Measurements from ENCODE around the gene CTDSP1. TPM values are rescaled to one million over a fixed set of nuclear protein-coding genes. Genes with fewer than 3 reads are reported as not detected.
A peak's percentile ranks its signal among the peaks of the same experiment; 100 is the strongest.

CTDSP1 gene
- total RNA-seq, 4 donors from 2014 or later = 122 to 164 (median 140) TPM

DNA sequence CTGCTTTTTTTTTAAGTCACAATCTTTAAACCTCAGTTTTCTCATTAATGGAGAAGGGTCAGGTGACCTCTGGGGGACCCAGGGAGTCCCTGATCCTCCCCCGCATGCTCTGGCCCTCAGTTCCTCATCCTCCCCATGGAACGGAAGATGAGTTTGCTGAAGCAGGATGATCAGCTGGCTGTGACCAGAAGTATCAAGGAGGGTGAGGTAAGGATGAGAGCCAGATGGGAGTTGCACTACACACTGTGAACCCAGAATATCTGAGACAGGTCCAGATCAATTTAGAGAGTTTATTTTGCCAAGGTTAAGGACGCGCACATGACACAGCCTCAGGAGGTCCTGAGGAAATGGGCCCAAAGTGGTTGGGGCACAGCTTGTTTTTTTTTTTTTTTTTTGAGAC is 39.2 kb upstream of the CTDSP1 start:
- TF ChIP-seq, protein P1, sequence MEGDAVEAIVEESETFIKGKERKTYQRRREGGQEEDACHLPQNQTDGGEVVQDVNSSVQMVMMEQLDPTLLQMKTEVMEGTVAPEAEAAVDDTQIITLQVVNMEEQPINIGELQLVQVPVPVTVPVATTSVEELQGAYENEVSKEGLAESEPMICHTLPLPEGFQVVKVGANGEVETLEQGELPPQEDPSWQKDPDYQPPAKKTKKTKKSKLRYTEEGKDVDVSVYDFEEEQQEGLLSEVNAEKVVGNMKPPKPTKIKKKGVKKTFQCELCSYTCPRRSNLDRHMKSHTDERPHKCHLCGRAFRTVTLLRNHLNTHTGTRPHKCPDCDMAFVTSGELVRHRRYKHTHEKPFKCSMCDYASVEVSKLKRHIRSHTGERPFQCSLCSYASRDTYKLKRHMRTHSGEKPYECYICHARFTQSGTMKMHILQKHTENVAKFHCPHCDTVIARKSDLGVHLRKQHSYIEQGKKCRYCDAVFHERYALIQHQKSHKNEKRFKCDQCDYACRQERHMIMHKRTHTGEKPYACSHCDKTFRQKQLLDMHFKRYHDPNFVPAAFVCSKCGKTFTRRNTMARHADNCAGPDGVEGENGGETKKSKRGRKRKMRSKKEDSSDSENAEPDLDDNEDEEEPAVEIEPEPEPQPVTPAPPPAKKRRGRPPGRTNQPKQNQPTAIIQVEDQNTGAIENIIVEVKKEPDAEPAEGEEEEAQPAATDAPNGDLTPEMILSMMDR (IDR thresholded peaks at IDR 0.05) = no peak
- TF ChIP-seq EP300 (IDR thresholded peaks at IDR 0.05) = peak in 1 of 2 donors; percentile 63
- TF ChIP-seq POLR2A (IDR thresholded peaks at IDR 0.05) = no peak
- WGBS, 2 donors = 90% methylated on average over 4 of the region's 4 CpGs
- Histone ChIP-seq H3K4me3 (no peak overlapping the region), H3K27ac (no peak overlapping the region), H3K27me3 (no peaks in the 10 kb centered on the region), H3K4me1 (peaks cover 0 to 14% (median 0%) of the 10 kb centered on the region in 4 donors), H3K9me3 (no peaks in the 10 kb centered on the region), H3K36me3 (no peaks in the 10 kb centered on the region)
- no peak for DNase-seq (ENCODE audit: low spot score in 2 of 2)

DNA sequence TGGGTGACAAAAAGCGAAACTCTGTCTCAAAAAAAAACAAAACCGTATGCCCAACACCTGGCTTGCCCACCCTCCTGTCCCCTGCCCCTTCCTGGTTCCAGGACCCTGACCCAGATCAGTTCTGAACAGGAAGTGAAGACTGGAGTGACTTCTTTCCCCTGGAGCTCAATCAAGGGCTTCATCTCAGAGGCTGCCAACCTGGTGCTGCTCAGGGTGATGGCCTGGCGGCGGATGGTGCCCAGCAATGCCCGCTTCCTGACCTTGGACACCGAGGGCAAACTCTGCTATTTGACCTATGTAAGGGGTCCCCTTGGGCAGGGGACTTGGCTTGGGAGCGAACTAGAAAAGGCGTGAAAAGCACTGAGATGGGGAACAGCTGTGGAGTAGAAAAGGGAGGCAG is 37.1 kb upstream of the CTDSP1 start:
- H3K36me3 ChIP-seq = no peaks in the 10 kb centered on the region
- WGBS, 2 donors = 88 to 89% methylated on average over 8 of the region's 8 CpGs
- H3K4me3 ChIP-seq = no peak overlapping the region
- no peak for DNase-seq (ENCODE audit: low spot score in 2 of 2)
- TF ChIP-seq POLR2A (IDR thresholded peaks at IDR 0.05) (no peak), EP300 (IDR thresholded peaks at IDR 0.05) (no peak)
- TF ChIP-seq, protein P1 (IDR thresholded peaks at IDR 0.05) = no peak
- H3K27ac ChIP-seq = no peak overlapping the region
- H3K9me3 ChIP-seq = peaks cover 0 to 7% (median 0%) of the 10 kb centered on the region in 4 donors
- H3K27me3 ChIP-seq = no peaks in the 10 kb centered on the region
- peaks cover 0 to 4% (median 0%) of the 10 kb centered on the region in 4 donors for H3K4me1 ChIP-seq

DNA sequence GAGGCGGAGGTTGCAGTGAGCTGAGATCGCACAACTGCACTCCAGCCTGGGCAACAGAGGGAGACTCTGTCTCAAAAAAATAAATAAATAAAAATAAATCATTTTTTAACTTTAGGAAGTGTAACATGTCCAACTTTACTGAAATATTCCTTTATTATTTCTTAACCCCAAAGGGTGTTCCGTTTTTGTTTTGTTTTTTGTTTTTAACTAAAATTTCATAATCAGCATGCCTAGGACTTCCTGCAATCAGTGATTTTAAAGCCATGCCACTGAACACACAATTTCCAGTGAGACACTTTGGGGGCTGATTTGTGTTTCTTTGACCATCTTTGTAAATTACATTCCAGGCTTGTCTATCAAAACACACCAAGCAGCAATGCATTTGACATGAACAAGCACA is 35.9 kb upstream of the CTDSP1 start:
- TF ChIP-seq, protein P1 (IDR thresholded peaks at IDR 0.05) = no peak
- TF ChIP-seq POLR2A (IDR thresholded peaks at IDR 0.05) (no peak), EP300 (IDR thresholded peaks at IDR 0.05) (no peak)
- H3K4me1 ChIP-seq = peaks cover 0 to 13% (median 5%) of the 10 kb centered on the region in 4 donors
- no peaks in the 10 kb centered on the region for H3K27me3 ChIP-seq
- DNase-seq (ENCODE audit: low spot score in 2 of 2) = no peak
- H3K27ac ChIP-seq = no peak overlapping the region
- no peaks in the 10 kb centered on the region for H3K36me3 ChIP-seq
- H3K4me3 ChIP-seq = no peak overlapping the region
- peaks cover 0 to 7% (median 0%) of the 10 kb centered on the region in 4 donors for H3K9me3 ChIP-seq
- WGBS, 2 donors = 72 to 75% methylated on average over 3 of the region's 3 CpGs

DNA sequence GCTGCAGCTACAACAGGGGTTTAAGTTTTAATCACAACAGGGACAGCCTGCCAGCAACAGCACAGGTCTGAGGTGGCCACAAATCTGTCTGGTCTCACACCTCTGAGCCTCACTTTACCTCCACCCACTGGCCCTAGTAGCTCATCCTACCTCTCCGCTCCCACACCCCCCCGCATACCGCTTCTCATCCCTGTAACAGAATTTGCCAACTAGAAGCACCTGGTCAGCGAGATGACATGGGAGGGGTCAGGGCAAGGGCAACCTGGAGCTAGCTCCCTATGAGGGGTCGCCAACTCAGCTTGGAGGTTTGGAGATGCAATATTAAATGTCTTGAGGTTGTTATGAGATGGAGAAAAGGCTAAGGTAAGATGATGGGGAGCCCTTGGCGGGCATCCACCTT is 35.5 kb upstream of the CTDSP1 start:
- Histone ChIP-seq H3K4me1 (peaks cover 0 to 18% (median 6%) of the 10 kb centered on the region in 4 donors), H3K4me3 (no peak overlapping the region), H3K36me3 (no peaks in the 10 kb centered on the region), H3K27me3 (no peaks in the 10 kb centered on the region), H3K9me3 (peaks cover 0 to 7% (median 0%) of the 10 kb centered on the region in 4 donors), H3K27ac (no peak overlapping the region)
- no peak for DNase-seq (ENCODE audit: low spot score in 2 of 2)
- WGBS, 2 donors = 80 to 83% methylated on average over 5 to 6 of the region's 6 CpGs
- TF ChIP-seq, protein P1 (IDR thresholded peaks at IDR 0.05) = no peak
- TF ChIP-seq EP300 (IDR thresholded peaks at IDR 0.05) (no peak), POLR2A (IDR thresholded peaks at IDR 0.05) (no peak)

DNA sequence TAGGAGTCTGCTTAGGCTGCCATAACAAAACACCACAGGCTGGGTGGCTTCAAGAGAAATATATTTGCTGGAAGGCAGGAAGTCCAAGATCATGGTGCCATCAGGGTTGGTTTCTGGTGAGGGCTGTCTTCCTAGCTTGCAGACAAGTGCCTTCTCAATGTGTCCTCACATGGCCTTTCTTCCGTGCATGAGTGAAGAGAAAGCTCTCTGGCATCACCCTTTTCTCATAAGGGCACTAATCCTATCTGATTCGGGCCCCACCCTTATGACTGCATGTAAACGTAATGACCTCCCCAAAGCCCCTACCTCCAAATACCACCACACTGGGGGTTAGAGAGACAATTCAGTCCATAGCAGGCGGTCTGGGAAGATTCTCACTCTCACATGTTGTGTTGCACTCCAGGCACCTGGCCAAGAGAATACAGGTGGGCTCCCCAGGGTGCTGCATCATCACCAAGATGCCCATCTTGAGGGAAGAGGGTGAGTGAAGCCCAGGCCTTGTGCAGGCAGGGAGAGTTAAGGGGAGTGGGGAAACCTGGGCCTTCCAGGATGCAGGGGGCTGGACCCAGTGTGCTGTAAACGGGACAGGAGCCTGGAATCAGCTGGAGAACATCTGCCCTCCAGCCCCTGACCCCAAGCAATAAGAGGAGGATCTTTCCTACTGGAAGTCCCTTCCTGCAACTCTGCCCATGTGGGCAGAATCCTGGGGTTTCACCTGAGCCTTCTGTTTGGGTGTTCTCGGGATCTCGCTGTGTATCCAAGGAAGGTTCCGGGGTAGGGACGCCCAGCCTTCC is 32.9 kb upstream of the CTDSP1 start:
- H3K27me3 ChIP-seq = no peaks in the 10 kb centered on the region
- 94 to 98% methylated on average over 9 of the region's 9 CpGs for WGBS, 2 donors
- peaks cover 0 to 7% (median 0%) of the 10 kb centered on the region in 4 donors for H3K9me3 ChIP-seq
- H3K27ac ChIP-seq = peak overlapping the region; percentile 80 to 94 (median 87)
- TF ChIP-seq EP300 (IDR thresholded peaks at IDR 0.05) (no peak), POLR2A (IDR thresholded peaks at IDR 0.05) (no peak)
- TF ChIP-seq, protein P1 (IDR thresholded peaks at IDR 0.05) = no peak
- H3K36me3 ChIP-seq = no peaks in the 10 kb centered on the region
- peaks cover 0 to 28% (median 7%) of the 10 kb centered on the region in 4 donors for H3K4me1 ChIP-seq
- peak overlapping the region; percentile 38 to 64 (median 54) for H3K4me3 ChIP-seq
- DNase-seq (ENCODE audit: low spot score in 2 of 2) = no peak

Data from tibial nerve (tissue), 4 donors.